NOMO-1 treated with dmso at 0.1 percent for 144 hours (cell line): ENCODE results near the gene RFX1.

Experiments
- DNase-seq: peaks from one replicate; lab custom pipeline; 2025; ENCODE audit not compliant: unreplicated experiment; lab: John Stamatoyannopoulos, UW

The RFX1 gene

DNA sequence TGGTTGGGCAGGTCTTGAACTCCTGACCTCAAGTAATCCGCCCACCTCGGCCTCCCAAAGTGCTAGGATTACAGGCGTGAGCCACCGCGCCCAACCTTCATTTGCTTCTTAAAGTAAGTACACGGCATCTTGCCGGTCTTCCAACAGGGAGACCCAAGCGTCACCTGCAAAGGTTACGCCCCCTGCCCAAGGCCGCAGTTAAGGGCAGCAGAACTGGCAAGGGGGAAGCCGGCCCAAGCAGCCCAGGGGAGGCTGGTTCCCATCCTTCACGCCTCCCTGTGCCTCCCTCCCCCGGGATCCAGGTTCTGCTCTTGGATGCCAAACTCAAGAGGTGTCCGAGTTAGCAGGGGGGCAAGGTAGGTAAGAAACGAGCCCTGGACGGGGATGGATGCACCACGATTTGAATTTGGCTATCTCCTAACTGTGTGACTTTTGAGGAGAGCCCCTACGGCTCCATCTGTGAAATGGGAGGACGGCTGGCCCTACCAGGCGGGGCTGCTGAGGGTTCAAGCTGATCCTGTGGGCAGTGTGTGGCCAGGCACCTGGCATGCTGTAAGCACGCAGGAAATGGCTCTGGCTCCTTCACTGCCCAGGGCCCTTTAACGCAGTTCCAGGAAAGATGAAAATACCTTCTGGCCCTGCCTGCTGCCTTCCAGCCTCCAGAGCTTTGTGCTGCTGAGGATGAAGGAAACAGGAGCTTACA lies 9.0 kb downstream of the RFX1 start:
- no peak for DNase-seq

DNA sequence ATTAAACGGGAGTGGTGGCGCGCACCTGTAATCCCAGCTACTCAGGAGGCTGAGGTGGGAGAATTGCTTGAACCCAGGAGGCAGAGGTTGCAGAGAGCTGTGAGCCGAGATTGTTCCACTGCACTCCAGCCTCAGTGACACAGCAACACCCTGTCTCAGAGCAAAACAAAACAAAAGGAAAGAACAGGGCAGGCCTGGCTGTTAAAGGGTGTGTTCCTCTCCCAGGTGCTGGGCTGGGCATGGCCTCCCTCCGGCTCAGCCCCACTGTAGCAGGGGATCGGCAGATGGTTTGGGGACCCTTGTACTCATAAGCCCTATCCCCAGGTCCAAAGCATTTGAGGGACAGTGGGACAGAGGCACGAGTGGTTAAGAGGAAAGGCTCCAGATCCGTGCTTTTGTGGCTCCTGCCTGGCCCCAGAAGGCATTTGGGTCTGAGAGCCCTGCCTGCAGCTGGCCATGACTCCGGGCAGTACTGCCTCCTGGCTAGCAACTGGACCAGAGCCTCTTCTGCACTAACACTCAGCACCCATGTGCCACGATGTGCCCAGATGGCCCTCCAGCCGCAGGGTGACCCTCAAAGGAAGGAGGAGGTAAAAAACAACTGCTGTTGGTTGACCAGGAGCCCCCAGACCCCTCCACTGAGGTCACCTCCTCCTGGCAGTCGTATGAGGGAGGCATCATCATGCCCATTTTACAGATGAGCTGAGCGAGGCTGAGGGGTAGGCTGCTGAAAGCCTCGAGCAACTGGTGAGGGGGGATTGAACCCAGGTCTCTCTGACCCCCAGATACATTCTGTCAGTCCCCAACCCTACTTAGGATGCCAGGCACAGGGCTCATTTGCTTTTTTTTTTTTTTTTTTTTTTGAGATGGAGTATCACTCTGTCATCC lies 10.0 kb downstream of the RFX1 start:
- no peak for DNase-seq

- no peak for DNase-seq
These were observed 10.9 kb downstream of the RFX1 start for GRCh38 chr19:13995017-13995728.

DNA sequence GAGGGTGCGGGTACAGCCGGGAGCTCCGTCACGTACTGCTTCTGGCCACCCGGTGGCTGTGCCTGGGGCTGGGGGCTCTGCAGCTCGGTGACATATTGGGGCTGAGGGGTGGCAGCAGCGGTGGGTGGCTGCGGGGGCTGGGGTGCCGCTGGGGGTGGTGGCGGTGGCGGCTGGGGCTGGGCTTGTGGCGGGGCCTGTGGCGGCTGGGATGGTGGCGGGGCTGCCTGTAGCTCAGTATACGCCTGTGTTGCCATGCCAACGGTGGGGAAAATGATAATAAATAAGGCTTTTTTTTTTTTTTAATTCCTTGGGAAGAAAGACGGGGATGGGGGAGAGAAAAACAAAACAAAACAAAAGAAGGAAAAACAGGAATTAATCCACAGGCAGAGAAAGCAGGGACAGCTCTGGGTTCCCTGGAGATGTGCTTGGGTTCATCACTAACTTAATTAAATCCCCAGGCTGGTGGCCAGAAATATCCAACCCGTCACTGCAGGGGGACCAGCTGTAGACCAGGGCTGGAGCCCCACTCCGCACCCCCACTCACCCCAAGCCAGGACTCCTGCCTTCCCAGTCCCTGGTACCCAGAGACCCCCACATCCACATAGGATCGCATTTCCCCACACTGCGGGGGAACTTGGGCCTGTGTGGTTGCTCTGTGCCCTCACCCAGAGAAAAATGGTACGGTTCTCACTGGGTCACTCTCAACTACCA lies 12.4 kb downstream of the RFX1 start:
- no peak for DNase-seq

DNA sequence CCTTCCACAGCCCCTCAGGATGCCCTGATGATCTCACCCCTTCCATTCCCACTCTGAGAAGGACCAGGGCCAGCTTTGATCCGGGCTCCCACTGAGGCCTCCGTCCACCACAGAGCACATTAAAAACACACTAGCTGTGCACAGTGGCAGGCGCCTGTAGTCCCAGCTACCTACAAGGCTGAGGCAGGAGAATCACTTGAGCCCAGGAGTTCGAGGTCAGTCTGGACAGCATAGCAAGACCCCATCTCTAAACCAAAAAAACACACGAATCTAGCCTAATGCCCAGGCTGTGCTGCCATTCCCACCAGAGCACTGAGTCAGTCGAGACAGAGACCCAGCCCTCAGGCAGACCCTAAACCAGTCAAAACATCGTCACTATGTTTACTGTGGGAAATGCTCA lies 14.1 kb downstream of the RFX1 start:
- no peak for DNase-seq

DNA sequence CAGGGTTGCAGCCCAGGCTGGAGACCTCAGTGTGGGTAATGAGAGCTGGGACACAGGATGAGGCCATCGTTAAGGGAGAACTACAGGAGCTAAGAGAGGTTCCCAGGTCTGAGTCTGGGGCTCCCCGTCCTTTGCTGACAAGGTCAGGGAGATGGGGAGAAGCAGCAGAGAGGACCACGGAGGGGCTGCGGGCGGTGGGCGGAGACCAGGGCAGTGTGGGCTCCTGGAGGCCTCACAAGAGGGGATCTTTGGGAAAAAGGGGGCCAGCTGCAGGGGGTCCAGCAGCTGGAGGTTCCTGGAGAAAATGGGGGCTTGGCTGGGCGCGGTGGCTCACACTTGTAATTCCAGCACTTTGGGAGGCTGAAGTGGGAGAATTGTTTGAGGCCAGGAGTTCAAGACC lies 16.0 kb downstream of the RFX1 start:
- no peak for DNase-seq

- no peak for DNase-seq
These were observed 16.6 kb downstream of the RFX1 start for GRCh38 chr19:13989487-13989886.

DNA sequence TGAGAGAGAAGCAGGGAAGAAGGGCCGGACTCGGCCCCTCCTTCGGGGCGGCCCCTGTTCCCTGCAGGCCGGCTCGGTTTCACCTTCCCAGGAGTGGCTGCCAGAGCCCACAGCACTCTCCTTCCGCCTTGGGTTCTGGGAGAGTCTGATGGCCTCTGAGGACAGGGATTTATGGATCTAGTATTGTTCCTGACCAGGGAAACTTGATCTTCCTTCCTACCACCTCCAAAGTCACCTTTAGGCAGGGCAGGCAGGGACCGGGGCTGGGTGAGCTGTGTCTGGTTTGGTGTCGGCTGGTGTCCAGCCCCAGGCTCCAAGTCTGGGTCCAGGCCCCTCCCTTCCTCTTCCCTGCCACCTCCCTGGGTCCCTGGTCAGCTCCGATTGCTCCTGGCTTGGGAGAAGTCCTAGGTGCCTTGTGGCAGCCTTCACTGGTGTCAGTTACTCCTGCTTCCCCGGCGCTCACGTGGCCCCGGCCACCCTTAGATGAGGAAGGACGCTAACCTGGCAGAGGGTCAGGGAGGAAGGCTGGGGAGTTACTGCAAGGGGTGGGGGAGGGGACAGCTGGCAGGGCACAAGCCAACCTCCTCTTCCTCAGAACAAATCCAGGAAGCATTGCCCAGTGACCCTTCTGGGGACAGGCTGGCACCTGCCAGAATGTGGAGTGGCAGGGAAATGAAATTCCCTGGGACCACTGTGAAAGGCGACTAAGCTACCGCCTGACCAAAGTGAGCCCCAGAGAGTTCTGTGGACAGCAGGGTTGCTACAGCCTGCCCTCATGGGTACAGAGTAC lies 18.8 kb downstream of the RFX1 start:
- peak; percentile 10 for DNase-seq

DNA sequence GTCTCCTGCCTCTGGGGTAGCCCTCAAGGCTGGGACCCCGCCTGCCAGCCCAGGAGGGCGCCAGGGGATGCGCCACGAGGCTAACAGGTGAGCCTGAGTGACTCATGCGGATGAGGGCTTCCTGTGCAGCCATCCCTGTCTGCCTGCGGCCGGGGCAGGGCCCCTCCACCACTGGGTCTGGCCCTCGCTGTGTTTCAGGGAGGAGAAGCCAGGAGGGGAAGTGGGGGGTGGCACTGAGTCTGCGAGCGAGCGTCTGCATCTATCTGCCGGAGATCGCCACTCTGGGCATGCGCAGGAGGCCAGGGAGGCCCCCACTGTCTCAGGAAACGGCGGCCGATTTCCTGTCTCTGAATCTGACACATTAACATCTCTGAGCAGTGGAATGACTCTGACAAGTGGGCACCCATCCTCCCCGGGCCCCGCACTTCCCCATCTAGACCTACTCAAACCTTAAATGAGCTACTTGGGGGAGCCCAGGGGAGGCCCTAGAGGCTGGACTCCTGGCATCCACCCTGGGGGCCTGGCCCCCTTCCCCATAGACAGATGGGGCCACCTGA lies 19.7 kb downstream of the RFX1 start:
- peak; percentile 97 for DNase-seq

GRCh38 chr19:13985771-13986347 lies 20.3 kb downstream of the RFX1 start:
- no peak for DNase-seq

GRCh38 chr19:13984875-13985741 lies 21.0 kb downstream of the RFX1 start:
- DNase-seq: peak; percentile 55

DNA sequence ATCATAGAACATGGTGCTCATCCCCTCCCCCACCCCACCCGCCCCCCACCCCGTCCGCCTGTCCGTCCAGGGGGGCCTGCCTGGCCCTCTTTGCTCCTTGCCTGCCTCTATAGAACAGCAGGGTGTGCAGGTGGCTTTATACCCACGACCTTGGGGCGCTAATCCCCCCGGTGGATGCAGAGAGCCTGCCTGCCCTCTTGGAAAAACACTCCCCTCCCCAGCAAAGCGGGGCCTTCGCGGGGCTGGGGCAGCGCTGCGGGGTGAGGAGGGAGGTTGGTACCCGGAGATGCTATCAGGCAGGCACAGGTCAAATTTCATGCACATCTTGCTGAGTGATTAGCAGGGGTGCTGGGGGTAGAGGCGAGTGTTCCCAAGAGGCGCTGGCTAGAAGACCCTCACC lies 21.9 kb downstream of the RFX1 start:
- DNase-seq: no peak

- DNase-seq: no peak
These were observed 22.8 kb downstream of the RFX1 start for GRCh38 chr19:13983213-13983889.

- no peak for DNase-seq
These were observed 23.3 kb downstream of the RFX1 start for GRCh38 chr19:13982773-13983172.

GRCh38 chr19:13981988-13982501 lies 24.1 kb downstream of the RFX1 start:
- no peak for DNase-seq

DNA sequence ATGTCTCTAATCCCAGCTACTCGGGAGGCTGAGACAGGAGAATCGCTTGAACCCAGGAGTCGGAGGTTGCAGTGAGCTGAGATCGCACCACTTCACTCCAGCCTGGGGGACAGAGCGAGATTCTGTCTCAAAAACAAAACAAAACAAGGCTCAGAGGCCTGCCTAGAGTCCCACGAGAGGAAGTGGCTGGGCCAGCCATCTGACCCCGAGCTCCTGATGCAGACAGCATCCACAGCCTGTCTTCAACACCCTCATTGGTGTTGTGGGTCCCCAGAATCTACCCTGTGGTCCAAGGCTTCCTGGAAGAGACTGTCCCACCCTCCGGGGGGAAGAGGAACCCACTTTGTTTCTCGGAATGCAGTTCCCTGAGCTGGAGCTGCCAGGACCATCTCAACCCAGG lies 24.7 kb downstream of the RFX1 start:
- no peak for DNase-seq

DNA sequence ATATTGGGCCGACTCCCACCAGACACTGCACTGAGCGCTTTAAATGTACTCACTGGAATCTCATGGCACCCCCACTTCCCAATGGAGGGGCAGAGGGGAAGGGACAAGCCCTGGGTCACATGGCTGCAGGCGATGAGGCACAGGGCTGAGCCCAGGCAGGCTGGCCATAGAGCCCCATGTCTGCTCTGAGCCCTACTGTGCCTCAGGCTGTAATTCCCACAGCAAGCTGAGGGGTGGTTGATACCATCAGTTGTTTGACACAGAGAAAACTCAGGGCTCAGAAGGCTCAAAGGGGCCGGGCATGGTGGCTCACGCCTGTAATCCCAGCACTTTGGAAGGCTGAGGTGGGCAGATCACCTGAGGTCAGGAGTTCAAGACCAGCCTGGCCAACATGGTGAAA lies 25.1 kb downstream of the RFX1 start:
- no peak for DNase-seq

GRCh38 chr19:13980340-13980739 lies 25.8 kb downstream of the RFX1 start:
- no peak for DNase-seq
